ENCODE measurements around the gene NAV2.
"Not testable (repeated sequence)": the region's sequence is repeated elsewhere in the genome, so short reads cannot be mapped to it uniquely, and the experiment has no call there.

NAV2 gene

DNA sequence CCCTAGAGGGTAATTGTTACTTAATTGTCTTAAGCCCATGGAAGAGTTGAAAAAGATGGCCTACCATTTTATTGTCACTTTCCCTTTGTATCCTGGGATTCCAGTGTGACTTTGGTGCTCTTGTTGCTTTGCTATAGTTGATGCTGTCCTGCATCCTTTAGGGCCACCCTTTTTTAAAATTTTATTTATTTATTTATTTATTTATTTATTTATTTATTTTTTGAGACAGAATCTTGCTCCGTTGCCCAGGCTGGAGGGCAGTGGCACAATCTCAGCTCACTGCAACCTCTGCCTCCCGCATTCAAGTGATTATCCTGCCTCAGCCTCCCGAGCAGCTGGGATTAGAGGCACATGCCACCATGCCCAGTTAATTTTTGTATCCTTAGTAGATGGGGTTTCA is 247.8 kb downstream of the NAV2 start:
- not testable (repeated sequence) for DNase-seq

DNA sequence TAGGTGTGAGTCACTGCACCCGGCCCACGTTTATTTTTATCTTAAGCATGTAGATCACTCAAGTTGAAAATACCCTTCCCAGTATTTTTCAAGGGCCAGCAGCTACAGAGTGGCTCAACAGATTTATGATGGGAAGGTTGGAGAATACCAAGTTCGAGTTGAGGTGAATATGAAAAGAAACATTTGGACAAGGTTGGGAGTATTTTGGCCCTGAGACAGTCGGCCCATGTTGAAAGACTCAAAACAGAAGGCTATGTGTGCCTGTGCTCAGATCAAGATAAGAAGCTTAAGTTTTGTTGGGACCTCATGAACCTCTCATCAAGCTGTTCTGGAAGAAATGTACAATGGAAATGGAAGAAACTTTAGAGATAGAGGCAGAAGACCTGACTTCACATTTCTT is 248.6 kb downstream of the NAV2 start:
- no peak for DNase-seq

DNA sequence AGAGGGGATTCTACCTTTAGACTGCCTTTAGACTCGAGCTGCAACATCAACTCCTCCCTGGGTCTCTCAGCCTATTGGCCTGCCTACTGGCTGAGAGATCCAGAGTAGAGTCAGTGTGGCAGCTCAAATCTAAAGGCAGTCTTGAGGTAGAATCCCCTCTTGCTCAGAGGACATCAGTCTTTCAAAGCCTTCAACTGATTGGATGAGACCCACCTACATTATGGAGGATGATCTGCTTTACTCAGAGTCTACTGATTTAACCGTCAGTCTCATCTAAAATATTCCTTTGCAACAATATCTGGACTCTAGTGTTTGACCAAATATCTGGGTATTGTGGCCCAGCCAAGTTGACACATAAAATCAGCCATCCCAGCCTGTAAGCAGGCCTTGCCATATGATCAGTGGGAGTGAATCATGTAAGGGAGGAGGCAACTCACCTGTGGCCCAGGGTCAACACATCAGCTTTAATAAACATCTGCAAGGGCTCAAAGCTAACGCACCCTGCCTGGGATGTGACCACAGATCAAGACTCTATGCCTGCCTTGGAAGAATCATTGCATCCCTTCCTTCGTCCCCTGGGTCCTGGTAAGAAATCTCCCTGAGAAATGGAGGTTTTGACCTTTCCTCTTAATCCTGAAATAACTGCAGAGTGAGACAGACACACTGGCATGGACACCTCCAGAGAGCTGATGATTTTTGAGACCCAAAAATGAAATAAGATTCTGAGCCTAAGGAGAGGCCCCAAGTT is 249.6 kb downstream of the NAV2 start:
- no peak for DNase-seq

DNA sequence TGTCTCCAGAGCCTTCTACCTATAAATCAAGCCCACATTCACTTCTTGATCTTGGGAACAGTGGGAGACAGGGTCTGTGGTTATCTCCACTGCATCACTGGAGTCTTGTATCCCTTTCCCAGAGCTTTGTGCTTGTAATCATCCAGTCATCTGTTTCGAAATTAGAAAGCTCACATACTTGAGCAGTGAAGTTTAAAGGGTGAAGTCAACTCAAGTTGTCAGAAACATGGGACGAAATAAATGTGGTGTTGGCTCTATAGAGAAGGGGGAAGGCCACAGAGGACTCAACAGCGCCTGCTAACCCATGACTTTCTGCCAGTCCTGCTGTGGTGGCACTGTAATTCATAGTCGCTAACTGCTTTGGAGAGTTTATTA is 250.2 kb downstream of the NAV2 start:
- DNase-seq = no peak

DNA sequence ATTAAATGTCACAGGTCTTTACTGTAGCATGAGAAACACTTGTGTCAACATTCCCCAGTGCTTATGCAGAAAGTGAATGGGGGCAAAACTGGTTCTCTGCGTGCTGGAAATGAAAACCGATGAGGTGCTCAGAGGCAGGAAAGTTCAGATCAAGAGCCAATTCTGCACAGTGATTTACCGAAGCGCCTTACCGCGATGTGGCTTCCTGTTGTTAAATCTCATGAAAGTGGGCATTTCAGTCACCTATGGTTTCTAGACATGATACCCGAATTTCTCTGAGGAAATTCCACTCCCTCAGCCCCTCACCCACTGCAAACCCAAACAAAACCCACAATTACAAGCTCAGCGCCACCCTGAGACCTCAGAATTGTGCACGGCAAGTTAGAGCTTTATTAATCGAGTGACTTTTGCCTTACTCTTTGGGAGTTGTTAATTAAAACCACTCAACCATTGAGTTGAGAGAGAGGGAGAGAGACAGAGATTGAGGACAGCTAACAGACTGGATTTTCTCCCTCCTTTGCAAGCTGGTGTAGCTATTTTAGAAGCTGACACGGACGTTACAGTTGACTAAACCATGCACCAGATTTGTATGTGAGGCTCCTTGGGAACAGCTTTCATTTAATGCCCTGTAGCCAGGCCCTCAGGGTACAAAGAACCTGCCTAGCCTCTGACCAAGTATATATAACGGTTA is 251.2 kb downstream of the NAV2 start:
- no peak for DNase-seq

DNA sequence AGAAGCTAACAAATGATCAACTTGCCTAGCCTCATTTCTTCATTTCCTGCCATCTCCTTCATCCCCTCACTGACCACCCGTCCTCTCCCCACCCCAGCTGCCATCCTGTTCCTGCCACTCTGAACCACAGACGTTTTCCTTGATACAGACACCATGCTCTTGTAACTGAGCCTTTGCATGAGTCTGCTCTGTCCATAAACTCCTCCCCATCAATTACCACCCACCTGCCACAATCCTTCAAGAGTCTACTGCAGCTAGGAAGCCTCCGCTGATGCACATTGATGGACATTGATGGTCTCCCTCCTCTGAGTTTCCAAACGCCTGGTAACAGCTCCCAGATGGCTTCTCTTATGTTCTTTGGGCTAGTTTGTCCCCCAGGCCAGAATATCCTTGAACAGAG is 253.8 kb downstream of the NAV2 start:
- no peak for DNase-seq

DNA sequence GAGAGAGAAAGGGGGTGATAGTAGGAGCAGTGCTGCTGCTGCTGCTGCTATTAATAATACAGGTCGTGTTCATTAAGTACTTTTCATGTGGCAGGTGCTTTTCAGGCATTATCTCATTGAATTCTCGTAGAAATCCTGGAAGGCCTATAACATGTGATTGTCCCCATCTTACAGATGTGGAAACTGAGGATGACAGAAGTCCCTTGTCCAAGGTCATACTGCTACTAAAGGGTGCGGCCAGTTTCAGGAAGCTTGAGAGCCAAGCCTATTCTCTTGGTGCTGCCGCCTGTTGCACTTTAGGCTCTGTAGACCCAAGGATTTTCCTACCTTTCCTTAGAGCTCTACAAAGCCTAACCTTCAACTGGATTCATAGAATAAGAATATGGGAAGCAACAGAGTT is 254.3 kb downstream of the NAV2 start:
- no peak for DNase-seq

DNA sequence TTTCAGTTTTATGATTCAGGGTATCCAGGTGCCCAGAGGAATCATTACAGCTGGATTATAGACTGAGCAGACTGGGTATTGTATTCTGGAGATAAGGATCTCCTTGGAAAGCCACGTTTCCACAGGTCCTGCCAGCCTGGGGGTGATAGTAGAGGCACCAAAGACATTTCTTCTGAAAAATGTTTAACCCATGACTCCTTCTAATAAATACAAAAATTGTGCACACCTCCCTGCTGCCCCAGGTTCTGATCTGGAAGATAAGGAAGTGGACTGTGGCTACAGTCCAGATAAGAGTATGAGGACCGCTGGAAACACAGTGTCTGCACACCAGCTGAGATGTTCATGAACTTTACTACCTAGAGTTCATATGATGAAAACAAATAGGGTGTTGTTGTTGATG is 255.2 kb downstream of the NAV2 start:
- no peak for DNase-seq

DNA sequence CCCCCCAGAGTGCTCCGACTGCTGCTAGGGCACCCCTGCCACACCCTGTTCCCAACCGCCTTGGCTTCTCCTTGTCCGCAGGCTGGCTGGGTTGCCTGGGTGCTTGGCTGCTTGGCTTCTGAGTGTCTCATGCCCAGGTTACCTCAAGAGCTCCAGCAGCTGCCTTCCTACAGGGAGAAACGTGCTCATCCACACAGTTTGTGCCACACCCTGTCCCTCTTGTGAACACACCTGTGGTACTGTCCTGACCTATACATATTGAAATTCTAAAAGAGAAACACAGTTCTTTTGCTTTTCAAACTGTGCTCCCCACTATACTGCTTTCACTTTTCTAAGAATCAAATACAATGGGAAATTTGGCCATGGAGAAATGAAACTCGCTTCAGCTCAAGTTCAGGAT is 256.2 kb downstream of the NAV2 start:
- DNase-seq = no peak

DNA sequence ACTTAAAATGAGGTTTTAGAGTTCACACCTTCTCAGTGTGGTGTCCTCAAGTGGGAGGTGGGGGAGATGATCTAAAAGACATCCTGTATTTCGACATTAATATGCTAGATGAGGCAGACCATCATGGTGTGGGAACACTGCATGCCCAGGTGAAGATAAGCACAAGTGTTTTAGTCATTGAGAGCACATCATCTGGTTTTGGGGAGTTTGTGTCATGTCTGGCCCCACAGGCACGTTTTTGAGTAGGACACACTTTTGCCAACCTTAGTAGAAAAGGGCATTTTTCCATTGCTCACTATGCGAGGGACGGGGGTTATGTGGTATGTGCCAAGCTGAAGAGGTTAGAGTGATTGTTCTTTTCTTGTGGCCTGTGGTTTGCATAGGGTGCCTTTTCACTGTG is 258.3 kb downstream of the NAV2 start:
- no peak for DNase-seq

DNA sequence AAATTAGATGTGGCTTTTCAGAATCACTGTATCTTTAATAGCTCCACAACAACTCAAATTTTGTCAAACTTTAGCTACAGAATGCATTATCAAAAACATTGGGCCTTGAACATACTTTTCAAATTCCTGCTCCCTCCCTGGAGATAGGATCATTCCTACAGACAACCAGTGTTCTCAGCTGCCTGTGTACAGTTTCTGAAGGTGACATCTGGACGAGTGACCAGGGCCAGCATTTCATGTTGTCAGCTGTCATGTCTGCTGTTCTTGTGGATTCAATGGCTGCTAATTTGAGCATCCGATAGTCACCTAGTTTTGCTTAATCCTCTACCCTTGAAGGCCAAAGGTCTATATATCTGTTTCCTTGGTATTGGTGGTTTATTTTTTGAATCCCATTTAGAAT is 259.5 kb downstream of the NAV2 start:
- no peak for DNase-seq

DNA sequence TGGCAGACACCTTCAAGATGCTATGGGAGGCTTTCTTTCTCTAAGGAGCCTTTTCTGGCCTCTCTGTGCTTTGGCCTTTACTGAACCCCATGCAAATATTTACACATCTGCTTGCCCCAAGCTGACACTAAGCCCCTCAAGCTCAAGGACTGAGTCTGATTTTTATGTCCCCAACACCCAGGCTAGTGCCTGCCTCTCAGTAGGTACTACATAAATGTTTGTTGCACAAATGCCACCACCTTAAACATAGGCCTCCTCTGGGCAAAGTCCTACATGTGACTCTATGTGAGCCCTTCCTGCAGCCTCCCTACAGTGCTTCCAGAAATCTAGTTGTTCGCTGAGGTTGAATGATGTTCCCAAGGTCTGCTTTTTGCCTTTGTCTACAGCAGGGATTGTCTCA is 260.0 kb downstream of the NAV2 start:
- no peak for DNase-seq

DNA sequence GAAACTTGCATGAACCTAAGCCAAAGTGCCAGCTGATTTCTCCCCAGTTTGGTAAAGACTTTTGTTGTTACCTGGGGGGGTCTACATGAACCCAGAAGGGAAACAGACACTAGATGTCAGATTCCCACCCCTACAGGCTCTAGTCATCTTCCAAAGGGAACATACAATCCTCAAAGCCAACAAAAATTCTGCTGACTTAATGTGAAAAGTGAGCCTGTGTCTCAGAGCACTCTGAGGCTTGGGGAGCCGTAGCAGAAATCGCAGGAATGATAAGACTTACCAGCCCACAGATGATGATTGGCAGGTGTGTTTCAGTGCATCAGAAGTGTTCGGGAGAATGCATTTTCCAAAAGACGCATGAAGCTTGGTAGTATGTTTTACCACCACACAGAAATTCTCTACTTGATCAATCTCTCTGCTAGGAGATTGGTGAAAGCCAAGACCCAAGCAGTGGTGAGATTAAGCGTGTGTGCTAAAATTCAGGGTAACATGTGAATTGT is 260.5 kb downstream of the NAV2 start:
- no peak for DNase-seq

DNA sequence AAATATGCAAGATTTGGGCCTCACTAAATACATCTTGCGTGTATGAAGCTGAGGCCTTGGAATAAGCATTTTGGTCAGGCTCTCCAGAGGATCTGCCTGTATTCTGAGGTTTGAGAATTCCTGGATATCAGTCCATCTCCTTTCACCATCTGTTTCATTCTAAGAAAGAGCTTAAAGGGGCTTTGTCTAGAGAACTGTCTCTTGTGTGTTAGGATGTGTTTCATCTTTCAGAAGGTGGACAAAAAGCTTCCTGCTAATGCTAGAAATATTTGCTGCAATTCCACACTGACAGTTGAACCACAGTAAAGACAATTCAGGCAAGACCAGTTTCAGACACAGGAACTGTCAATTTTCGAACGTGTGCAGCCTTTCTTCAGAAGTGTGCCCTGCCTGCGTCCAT is 262.2 kb downstream of the NAV2 start:
- no peak for DNase-seq

DNA sequence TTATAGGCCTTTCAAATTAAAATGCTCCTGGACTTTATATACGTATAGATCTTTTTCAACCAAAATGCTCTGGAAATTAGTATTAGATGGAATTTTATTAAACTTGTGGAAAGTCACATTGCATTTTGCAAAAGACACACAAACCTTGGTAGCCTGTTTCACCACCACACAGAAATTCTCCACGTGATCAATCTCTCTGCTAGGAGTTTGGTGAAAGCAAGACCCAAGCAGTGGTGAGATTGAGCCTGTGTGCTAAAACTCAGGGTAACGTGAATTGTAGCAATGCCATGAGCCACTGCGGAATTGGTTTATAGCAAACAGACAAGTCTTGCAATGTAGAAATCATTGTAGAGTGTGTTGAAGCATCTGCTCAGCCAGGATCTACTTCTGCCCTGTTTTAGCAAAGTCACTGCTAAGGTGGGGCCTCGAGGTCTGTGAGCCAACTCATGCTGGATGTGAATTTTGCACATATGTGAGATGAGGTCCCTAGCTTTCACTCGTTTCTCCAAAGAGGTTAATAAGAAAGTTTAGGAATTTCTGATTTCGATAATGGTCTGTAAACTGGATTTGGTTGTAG is 262.9 kb downstream of the NAV2 start:
- no peak for DNase-seq

DNA sequence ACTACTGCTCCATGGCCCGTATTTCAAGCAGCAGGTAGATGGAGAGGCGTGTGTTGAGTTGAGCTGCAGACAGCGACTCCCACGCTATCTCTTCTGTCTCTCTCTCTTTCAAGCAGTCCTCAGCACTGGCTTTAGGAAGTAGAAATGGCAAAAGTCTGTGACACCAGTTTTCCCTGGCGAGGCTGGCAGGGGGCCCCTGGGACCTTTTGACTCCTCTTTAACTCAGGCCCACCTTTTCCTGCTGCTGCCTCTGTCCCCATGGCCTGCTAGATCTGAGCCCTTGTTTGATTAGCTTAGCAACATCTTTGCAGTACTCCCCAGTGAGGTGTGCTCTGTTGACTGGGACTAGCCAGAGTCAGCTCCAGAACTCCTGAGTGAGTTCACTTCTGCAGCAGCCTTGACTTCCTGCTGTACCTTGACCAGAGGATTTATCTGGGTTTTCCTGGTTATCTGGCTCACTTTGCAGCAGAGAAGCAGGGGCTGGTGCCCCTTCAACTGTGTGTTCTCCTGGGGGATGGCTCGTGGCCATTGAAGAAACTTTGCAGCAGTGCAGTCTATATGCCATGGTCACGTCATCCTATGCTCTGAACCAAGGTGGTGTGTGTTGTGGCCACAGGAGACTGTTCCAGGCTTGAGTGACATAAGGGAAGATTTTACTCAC is 263.8 kb downstream of the NAV2 start:
- no peak for DNase-seq

DNA sequence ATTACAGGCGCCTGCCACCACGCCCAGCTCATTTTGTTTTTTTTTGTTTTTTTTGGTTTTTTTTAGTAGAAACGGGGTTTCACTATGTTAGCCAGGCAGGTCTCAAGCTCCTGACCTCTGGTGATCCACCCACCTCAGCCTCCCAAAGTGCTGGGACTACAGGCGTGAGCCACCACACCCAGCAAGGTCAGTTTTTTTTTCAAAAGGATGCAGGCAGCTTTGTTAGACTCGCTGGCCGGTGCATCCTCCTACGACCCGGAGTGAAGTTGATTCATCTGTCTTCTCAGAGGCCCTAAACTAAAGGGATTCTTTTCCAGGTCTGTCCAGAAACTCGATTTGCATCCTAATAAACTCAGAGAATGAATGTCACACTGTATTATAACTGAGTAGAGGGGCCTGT is 265.3 kb downstream of the NAV2 start:
- no peak for DNase-seq

DNA sequence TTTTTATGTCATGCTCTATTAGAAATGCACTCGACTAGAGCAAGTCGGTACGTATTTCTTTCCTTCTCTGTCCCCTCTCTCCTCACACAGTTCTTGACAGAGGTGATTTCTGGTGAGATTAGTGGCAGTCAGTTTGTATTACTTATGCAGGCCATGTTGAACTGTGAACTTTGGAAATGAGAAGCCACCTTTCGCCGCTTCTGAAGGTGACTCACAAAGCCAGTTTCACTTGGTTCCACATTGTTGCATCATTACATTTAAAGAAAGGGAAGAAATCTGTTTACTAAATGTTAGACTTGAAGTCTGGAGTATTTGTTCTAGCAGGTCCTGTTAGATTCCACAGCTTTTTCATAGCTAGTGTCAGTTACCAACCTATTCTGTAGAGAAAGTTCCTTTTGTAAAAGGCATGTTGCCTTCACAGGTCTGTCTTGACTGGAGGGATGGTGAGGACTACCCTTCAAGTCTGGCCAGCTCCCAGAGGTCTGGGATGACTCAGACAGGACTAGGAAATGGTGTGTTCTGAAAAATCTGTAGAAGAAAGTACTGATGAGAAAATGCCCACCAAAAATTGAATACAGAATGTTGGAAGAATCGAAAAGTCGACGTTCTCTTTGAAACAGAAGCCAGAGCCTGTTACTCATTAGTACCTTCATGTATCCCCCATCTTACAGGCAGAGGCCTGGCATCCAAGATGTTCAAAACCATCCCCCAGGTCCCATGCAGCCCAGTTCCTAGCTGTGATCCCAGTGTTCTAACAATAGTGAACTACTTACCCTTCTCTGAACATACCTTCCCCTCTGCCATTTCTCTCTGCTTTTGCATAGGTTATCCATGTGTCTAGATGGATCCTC is 266.3 kb downstream of the NAV2 start:
- DNase-seq = no peak

DNA sequence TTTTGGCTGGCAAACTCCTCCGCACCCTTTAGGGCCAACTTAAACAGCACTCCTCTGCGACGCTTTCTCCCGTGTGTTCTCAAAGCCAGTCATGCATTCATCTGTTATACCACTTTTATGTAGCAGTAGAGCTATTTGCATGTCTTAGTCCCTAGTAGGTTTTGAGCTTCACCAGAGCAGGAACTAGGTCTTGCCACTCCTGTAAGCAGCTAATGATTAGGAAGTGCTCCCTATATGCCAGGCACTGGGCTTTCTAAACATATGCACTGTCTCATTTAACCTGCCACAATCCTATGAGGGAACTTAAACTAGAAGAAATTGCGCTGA is 266.8 kb downstream of the NAV2 start:
- no peak for DNase-seq

DNA sequence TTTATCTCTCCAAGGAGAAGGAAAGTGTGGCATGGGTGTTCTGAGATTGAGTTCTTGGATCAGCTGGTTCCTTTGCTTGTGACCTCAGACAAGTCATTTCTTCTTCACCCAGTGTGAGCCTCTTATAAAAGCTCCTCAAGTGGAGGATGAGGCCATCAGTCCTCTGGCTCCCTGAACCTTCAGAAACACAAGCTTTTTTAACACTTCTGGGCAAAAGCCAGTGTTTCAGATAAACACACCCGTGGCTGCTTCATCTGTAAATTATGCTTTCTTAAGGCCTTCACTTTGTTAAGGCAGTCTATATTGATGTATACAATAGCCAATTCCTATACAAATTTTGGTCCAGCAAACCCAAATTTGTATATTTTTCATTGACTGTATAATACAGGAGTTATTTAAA is 267.8 kb downstream of the NAV2 start:
- no peak for DNase-seq

DNA sequence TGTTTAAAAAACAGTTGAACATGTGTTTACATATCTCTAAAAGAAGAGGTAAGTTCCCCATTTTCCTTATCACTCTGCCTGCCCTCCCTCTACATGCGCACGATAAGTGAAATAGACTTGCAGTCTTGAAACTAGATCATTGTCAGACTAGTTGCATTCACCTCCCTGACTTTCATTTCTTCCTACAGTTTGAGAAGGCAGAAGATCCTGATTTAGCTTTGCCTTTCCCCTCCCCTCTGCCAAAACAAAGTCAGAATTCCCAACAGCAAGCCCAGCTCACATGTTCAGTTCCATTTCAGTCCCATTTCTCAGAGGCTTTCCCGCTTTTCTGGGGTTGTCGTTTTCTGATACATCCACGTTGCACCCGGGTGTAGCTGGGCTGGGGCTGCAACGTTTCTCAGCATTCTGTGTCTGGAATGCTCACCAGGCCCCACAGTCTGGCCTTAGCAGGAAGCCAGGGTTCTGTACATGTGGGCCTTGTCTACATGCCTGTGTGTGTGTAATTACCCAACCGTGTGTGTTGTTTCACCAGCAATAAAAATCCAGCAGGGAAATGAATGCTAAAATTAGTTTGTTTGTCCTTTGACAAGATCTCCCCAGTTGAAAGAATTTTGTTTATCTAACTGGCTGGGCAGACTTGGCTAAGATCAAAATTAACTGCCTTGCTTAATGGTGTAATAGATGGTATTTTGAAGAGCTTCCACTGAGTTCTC is 268.5 kb downstream of the NAV2 start:
- DNase-seq = no peak

DNA sequence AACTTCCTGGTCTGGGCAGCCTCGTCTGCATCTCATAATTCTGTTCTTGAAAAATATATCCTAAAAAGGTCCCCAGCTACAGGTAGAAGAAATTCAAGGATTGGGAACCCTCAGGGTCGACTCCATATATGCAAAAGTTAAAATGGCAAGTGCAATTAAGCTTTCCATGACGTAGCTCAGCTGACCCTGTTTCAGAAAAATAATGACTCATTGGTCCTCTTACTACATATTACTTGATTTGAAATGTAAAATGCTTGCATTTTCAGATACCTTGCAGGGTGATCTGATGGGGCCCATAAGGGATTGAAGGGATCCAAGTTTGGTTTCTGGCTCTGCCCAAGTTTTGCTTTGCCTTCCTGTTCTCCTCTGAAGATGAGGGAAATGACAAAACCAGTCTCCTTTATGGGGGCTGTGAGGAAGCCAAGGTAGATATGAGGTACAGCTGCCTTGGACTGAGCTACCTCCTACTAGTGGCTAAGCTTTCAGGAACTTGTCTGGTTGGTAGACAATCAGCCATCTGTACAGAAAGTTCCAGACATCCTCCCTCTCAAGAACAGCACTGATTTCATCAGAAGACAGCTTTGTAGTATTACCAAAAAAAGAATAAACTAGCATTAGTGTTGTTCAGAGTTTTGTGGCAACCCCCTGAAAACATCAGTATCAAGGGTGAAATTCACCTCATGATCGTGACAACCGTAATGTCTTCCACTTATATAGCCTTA is 270.3 kb downstream of the NAV2 start:
- no peak for DNase-seq
